HG03196 (cell line): ENCODE data around the gene CCDC18.

ENCODE experiments used
- ATAC-seq: cut with Tn5 transposase; IDR thresholded peaks from one replicate; pipeline ENCODE4 v1.9.1; 2021; ENCODE audit not compliant: unreplicated experiment

Gene CCDC18

GRCh38 chr1:93296555-93297154 lies 116.1 kb downstream of the CCDC18 start:
- ATAC-seq: no peak

GRCh38 chr1:93301131-93301530 lies 120.6 kb downstream of the CCDC18 start:
- no peak for ATAC-seq

- ATAC-seq: no peak
Measured at GRCh38 chr1:93302078-93302477, 121.6 kb downstream of the CCDC18 start.

GRCh38 chr1:93304716-93305138 lies 124.2 kb downstream of the CCDC18 start:
- ATAC-seq: peak; percentile 63

- no peak for ATAC-seq
Measured at GRCh38 chr1:93306920-93307319, 126.4 kb downstream of the CCDC18 start.

- ATAC-seq: no peak
Measured at GRCh38 chr1:93313026-93313425, 132.5 kb downstream of the CCDC18 start.

GRCh38 chr1:93317207-93317606 lies 136.7 kb downstream of the CCDC18 start:
- ATAC-seq: no peak

- ATAC-seq: no peak
Measured at GRCh38 chr1:93317943-93318342, 137.4 kb downstream of the CCDC18 start.

GRCh38 chr1:93321720-93322119 lies 141.2 kb downstream of the CCDC18 start:
- ATAC-seq: no peak

GRCh38 chr1:93322349-93322748 lies 141.8 kb downstream of the CCDC18 start:
- no peak for ATAC-seq

- no peak for ATAC-seq
Measured at GRCh38 chr1:93323185-93323820, 142.8 kb downstream of the CCDC18 start.

GRCh38 chr1:93324486-93325464 lies 144.3 kb downstream of the CCDC18 start:
- no peak for ATAC-seq
